ENCODE results near the gene ZNF641.

DNA sequence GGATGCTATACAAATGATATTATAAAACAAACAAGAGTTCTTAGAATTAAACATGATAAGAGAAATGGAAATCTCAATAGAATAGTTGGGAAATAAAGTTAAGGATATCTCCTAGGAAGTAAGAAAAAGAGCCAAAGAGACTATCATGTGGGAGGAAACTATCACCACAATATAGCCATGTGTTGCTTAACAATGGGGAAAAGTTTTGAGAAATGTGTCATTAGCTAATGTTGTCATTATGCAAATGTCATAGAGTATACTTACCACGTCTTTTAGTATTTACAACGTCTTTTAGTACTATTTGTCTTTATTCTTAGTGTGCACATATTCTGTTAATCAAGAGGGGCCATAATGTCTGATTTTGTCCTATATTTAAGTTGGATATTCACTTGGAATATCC is 58.7 kb downstream of the ZNF641 start:
- TF ChIP-seq, protein P1, sequence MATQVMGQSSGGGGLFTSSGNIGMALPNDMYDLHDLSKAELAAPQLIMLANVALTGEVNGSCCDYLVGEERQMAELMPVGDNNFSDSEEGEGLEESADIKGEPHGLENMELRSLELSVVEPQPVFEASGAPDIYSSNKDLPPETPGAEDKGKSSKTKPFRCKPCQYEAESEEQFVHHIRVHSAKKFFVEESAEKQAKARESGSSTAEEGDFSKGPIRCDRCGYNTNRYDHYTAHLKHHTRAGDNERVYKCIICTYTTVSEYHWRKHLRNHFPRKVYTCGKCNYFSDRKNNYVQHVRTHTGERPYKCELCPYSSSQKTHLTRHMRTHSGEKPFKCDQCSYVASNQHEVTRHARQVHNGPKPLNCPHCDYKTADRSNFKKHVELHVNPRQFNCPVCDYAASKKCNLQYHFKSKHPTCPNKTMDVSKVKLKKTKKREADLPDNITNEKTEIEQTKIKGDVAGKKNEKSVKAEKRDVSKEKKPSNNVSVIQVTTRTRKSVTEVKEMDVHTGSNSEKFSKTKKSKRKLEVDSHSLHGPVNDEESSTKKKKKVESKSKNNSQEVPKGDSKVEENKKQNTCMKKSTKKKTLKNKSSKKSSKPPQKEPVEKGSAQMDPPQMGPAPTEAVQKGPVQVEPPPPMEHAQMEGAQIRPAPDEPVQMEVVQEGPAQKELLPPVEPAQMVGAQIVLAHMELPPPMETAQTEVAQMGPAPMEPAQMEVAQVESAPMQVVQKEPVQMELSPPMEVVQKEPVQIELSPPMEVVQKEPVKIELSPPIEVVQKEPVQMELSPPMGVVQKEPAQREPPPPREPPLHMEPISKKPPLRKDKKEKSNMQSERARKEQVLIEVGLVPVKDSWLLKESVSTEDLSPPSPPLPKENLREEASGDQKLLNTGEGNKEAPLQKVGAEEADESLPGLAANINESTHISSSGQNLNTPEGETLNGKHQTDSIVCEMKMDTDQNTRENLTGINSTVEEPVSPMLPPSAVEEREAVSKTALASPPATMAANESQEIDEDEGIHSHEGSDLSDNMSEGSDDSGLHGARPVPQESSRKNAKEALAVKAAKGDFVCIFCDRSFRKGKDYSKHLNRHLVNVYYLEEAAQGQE (IDR thresholded peaks at IDR 0.05; ENCODE audit: low read depth), result no peak
- TF ChIP-seq EGR1 (IDR thresholded peaks at IDR 0.05; ENCODE audit: low read depth) (no peak), TCF7L2 (IDR thresholded peaks at IDR 0.05; ENCODE audit: borderline replicate concordance, extremely low read depth, insufficient read depth, insufficient read length) (no peak), POLR2AphosphoS5 (IDR thresholded peaks at IDR 0.05; ENCODE audit: low read depth, low read length) (no peak), POLR2A (IDR thresholded peaks at IDR 0.05; ENCODE audit: borderline replicate concordance, extremely low read depth, insufficient read depth, insufficient read length) (no peak), EZH2 (IDR thresholded peaks at IDR 0.05) (no peak), SIN3A (IDR thresholded peaks at IDR 0.05; ENCODE audit: low read depth) (no peak), FOSL1 (IDR thresholded peaks at IDR 0.05; ENCODE audit: low read depth) (no peak)
- TF ChIP-seq, protein P2, sequence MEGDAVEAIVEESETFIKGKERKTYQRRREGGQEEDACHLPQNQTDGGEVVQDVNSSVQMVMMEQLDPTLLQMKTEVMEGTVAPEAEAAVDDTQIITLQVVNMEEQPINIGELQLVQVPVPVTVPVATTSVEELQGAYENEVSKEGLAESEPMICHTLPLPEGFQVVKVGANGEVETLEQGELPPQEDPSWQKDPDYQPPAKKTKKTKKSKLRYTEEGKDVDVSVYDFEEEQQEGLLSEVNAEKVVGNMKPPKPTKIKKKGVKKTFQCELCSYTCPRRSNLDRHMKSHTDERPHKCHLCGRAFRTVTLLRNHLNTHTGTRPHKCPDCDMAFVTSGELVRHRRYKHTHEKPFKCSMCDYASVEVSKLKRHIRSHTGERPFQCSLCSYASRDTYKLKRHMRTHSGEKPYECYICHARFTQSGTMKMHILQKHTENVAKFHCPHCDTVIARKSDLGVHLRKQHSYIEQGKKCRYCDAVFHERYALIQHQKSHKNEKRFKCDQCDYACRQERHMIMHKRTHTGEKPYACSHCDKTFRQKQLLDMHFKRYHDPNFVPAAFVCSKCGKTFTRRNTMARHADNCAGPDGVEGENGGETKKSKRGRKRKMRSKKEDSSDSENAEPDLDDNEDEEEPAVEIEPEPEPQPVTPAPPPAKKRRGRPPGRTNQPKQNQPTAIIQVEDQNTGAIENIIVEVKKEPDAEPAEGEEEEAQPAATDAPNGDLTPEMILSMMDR (IDR thresholded peaks at IDR 0.05 in 2 of 3, conservative IDR thresholded peaks at IDR 0.05 in 1 of 3; ENCODE audit: borderline replicate concordance in 1 of 3, insufficient read depth in 1 of 3, low read depth in 2 of 3, low read length in 2 of 3), result no peak
- TF ChIP-seq, protein P3, sequence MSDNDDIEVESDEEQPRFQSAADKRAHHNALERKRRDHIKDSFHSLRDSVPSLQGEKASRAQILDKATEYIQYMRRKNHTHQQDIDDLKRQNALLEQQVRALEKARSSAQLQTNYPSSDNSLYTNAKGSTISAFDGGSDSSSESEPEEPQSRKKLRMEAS (IDR thresholded peaks at IDR 0.05), result no peak
